Thyroid gland (tissue), 4 donors: ENCODE results near the gene MAGI2.

Experiments
- CTCF ChIP-seq, 6 experiments: fragments of 200-600 bp in 3 of 6; fragments of 450-650 bp in 3 of 6; sonication (generic) in 3 of 6; IDR thresholded peaks; one replicate each; pipeline ENCODE4 v1.5.1; 2016 to 2019; ENCODE audit warnings: antibody characterized with exemption in 6 of 6, mild to moderate bottlenecking in 2 of 6, inconsistent platforms in 1 of 6, moderate library complexity in 1 of 6
- POLR2A ChIP-seq, 2 donors: fragments of 450-650 bp; IDR thresholded peaks; one replicate each; pipeline ENCODE4 v1.6.1; 2017; ENCODE audit warnings: antibody characterized with exemption in 2 of 2, mild to moderate bottlenecking in 2 of 2, moderate library complexity in 1 of 2

DNA sequence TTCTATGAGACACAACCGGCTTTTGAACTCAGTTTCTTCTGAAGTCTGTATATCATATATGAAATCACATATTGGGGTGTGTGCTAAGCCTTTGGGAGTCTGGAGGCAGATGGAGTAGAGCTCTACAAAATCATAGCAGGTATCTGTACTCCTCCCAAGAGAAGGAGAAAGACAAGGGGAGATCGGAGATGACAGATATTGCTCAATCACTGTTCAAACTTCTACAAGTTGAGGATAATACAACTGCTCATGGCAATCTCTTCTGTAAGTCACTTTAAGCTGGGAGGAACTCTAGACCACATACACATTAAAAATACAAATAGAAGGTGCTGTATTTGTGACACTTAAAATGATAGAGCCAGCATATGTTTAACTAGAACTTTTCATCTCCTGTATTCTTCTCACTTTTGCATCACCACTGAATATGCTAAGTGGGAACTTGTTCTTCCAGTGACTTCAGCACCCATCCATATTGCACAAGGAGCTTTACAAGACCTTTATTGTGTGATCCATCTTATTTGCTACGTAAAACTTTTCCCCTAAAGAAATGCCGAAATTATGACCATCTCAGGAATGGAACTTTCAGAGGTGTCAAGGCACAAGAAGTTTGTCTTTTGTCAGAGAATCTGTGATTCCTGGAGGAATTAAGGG is 1273.5 kb downstream of the MAGI2 start:
- TF ChIP-seq CTCF (IDR thresholded peaks at IDR 0.05) (no peak), POLR2A (IDR thresholded peaks at IDR 0.05) (no peak)
